Tibial nerve (tissue), 3 donors: ENCODE measurements around the gene ZMYM1.

Experiments used
- CTCF ChIP-seq, 5 experiments: fragments of 200-600 bp in 3 of 5; fragments of 450-650 bp in 2 of 5; sonication (generic) in 3 of 5; IDR thresholded peaks; one replicate each; pipeline ENCODE4 v1.5.1; 2016 to 2019; ENCODE audit warnings: antibody characterized with exemption in 5 of 5, mild to moderate bottlenecking in 3 of 5, moderate library complexity in 2 of 5
- POLR2A ChIP-seq, 2 donors: fragments of 450-650 bp; IDR thresholded peaks; one replicate each; pipeline ENCODE4 v1.6.1; 2017; ENCODE audit warnings: antibody characterized with exemption in 2 of 2, mild to moderate bottlenecking in 2 of 2, moderate library complexity in 2 of 2

GRCh38 chr1:35033346-35033745 lies 45.8 kb upstream of the ZMYM1 start:
- no peak for TF ChIP-seq POLR2A (IDR thresholded peaks at IDR 0.05)
- no peak for TF ChIP-seq CTCF (IDR thresholded peaks at IDR 0.05)
